ENCODE measurements around the gene SPSB4. TPM values are rescaled to one million over a fixed set of nuclear protein-coding genes. Genes with fewer than 3 reads are reported as not detected.

Gene SPSB4
- total and polyA plus RNA-seq, 7 donors: 0.10 to 1.4 (median 0.44) TPM; not detected in 1

GRCh38 chr3:141086188-141086587 is 35.0 kb downstream of the SPSB4 start:
- 68 to 76% methylated on average over 1 of the region's 1 CpG for WGBS, 2 donors
- Histone ChIP-seq H3K4me3 (no peak overlapping the region), H3K27ac (no peak overlapping the region), H3K36me3 (no peaks in the 10 kb centered on the region), H3K4me1 (peaks cover 0 to 14% (median 10%) of the 10 kb centered on the region in 4 donors), H3K27me3 (no peaks in the 10 kb centered on the region), H3K9me3 (no peaks in the 10 kb centered on the region)
- no peak for DNase-seq
- TF ChIP-seq EP300 (IDR thresholded peaks at IDR 0.05) (no peak), POLR2A (IDR thresholded peaks at IDR 0.05) (no peak), POLR2AphosphoS5 (IDR thresholded peaks at IDR 0.05) (no peak)
- TF ChIP-seq, protein P1, sequence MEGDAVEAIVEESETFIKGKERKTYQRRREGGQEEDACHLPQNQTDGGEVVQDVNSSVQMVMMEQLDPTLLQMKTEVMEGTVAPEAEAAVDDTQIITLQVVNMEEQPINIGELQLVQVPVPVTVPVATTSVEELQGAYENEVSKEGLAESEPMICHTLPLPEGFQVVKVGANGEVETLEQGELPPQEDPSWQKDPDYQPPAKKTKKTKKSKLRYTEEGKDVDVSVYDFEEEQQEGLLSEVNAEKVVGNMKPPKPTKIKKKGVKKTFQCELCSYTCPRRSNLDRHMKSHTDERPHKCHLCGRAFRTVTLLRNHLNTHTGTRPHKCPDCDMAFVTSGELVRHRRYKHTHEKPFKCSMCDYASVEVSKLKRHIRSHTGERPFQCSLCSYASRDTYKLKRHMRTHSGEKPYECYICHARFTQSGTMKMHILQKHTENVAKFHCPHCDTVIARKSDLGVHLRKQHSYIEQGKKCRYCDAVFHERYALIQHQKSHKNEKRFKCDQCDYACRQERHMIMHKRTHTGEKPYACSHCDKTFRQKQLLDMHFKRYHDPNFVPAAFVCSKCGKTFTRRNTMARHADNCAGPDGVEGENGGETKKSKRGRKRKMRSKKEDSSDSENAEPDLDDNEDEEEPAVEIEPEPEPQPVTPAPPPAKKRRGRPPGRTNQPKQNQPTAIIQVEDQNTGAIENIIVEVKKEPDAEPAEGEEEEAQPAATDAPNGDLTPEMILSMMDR (IDR thresholded peaks at IDR 0.05): no peak
- intact Hi-C loops (cut with DNase I): no loop called here

DNA sequence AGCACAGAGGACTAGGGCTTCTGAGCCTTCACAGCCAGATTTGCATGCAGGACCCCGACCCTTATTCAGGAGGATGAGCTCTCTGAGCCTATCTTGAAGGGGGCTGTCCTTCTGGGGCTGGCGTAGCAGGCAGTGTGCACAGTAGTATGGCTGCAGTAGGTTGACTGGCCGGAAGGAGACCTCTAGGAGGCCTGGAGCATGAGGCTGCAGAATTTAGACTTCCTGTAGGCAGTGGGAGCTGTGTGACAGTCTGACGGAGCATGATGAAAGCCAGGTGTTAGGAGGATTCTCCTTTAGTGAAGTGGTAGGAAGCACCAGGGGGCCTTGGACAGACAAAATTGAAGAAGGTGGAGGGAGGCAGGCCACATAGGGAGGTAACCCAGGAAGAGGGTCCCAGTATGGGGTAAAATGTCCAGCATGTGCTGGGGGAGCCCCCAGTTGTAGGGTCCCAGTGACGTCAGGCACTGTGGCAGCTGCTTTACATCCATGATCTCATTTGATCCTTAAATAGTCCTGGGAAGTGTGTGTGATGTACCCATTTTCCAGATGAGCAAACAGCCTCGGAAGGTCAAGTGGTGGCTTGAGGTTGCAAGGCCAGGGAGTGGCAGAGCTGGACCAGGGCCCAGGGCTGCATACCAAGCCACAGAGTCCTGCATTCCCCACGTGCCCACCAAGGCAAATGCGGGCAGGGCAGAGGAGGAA is 36.1 kb downstream of the SPSB4 start:
- 66 to 79% methylated on average over 8 of the region's 8 CpGs for WGBS, 2 donors

GRCh38 chr3:141087778-141088130 is 36.6 kb downstream of the SPSB4 start:
- H3K4me3 ChIP-seq: no peak overlapping the region
- H3K27me3 ChIP-seq: no peaks in the 10 kb centered on the region
- intact Hi-C loops (cut with DNase I): no loop called here
- no peaks in the 10 kb centered on the region for H3K36me3 ChIP-seq
- H3K4me1 ChIP-seq: peaks cover 0 to 14% (median 10%) of the 10 kb centered on the region in 4 donors
- TF ChIP-seq EP300 (IDR thresholded peaks at IDR 0.05) (no peak), POLR2AphosphoS5 (IDR thresholded peaks at IDR 0.05) (no peak), POLR2A (IDR thresholded peaks at IDR 0.05) (no peak)
- TF ChIP-seq, protein P1 (IDR thresholded peaks at IDR 0.05): no peak
- no peak for DNase-seq
- H3K9me3 ChIP-seq: no peaks in the 10 kb centered on the region
- WGBS, 2 donors: 69 to 77% methylated on average over 6 of the region's 6 CpGs
- no peak overlapping the region for H3K27ac ChIP-seq

More for the DNA sequence above, 36.1 kb downstream of the SPSB4 start:
- Histone ChIP-seq H3K27ac (peak overlapping the region in 1 of 4 donors; percentile 15), H3K27me3 (no peaks in the 10 kb centered on the region), H3K4me3 (no peak overlapping the region), H3K9me3 (no peaks in the 10 kb centered on the region), H3K36me3 (no peaks in the 10 kb centered on the region), H3K4me1 (peaks cover 0 to 14% (median 10%) of the 10 kb centered on the region in 4 donors)
- TF ChIP-seq, protein P1 (IDR thresholded peaks at IDR 0.05): no peak
- TF ChIP-seq POLR2AphosphoS5 (IDR thresholded peaks at IDR 0.05): peak in 1 of 4 donors; percentile 23
- TF ChIP-seq EP300 (IDR thresholded peaks at IDR 0.05): no peak
- no peak for TF ChIP-seq POLR2A (IDR thresholded peaks at IDR 0.05)
- no peak for DNase-seq
- intact Hi-C loops (cut with DNase I): no loop called here

DNA sequence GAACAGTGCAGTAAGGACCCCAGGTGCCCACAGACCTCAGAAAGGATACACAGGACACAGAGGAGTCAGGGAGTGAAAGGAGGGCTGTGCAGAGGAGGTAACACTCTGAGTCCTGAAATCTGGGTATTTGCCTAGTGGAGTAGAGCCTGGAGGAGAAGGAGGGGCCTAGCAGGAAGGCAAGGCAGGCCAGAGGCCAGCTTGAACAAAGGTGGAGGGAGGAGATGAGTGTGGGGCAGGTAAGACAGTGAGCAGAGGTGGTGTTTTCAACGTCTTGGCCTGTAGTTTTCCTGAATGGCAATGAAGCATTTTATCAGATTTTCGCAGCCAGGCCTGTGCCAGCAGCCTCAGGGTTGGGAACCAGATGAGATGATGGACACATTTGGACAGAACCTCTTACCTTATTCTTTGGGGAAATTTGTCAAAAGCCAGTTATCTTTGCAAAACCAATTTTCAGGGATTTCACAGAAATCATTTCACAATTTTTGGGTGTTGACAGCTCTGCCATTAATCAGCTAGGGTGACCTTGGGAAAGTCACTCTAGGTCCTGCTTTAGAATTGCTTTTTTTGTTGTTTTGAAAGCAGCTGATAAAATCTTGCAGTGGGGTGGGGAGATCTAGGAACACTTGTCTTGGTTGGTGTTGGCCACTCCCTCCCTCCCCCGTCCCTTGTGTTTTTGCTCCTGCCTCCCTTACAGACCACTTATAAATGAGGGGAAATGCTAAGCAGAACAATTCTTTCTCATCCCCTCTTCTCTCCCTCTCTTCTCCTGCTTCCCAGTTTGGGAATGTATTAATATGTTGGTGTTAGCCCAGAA is 38.4 kb downstream of the SPSB4 start:
- intact Hi-C loops (cut with DNase I): no loop called here
- no peaks in the 10 kb centered on the region for H3K36me3 ChIP-seq
- 70 to 81% methylated on average over 3 of the region's 3 CpGs for WGBS, 2 donors
- no peak overlapping the region for H3K4me3 ChIP-seq
- H3K27me3 ChIP-seq: no peaks in the 10 kb centered on the region
- no peaks in the 10 kb centered on the region for H3K9me3 ChIP-seq
- TF ChIP-seq, protein P1 (IDR thresholded peaks at IDR 0.05): no peak
- no peak for TF ChIP-seq EP300 (IDR thresholded peaks at IDR 0.05)
- TF ChIP-seq POLR2A (IDR thresholded peaks at IDR 0.05): no peak
- no peak for TF ChIP-seq POLR2AphosphoS5 (IDR thresholded peaks at IDR 0.05)
- H3K27ac ChIP-seq: no peak overlapping the region
- peaks cover 0 to 27% (median 24%) of the 10 kb centered on the region in 4 donors for H3K4me1 ChIP-seq
- no peak for DNase-seq
